HG02852 (cell line): ENCODE results near the gene NKAIN1.

Experiments used
- ATAC-seq: cut with Tn5 transposase; IDR thresholded peaks from one replicate; pipeline ENCODE4 v1.9.1; 2021; ENCODE audit warnings: mild to moderate bottlenecking, moderate library complexity; ENCODE audit not compliant: unreplicated experiment

NKAIN1 gene

GRCh38 chr1:31234123-31234708 is 5.5 kb downstream of the NKAIN1 start:
- no peak for ATAC-seq

- no peak for ATAC-seq
Observed at GRCh38 chr1:31232689-31233088, 7.0 kb downstream of the NKAIN1 start.

- no peak for ATAC-seq
Observed at GRCh38 chr1:31231802-31232201, 7.9 kb downstream of the NKAIN1 start.

GRCh38 chr1:31230378-31230777 is 9.3 kb downstream of the NKAIN1 start:
- no peak for ATAC-seq

GRCh38 chr1:31228986-31229385 is 10.7 kb downstream of the NKAIN1 start:
- no peak for ATAC-seq

GRCh38 chr1:31227891-31228568 is 11.7 kb downstream of the NKAIN1 start:
- no peak for ATAC-seq

- ATAC-seq, result no peak
Observed at GRCh38 chr1:31224068-31224467, 15.6 kb downstream of the NKAIN1 start.

- no peak for ATAC-seq
Observed at GRCh38 chr1:31222176-31222575, 17.5 kb downstream of the NKAIN1 start.

- ATAC-seq, result no peak
Observed at GRCh38 chr1:31221072-31221471, 18.6 kb downstream of the NKAIN1 start.

GRCh38 chr1:31219489-31219888 is 20.2 kb downstream of the NKAIN1 start:
- no peak for ATAC-seq

- ATAC-seq, result no peak
Observed at GRCh38 chr1:31218705-31219104, 21.0 kb downstream of the NKAIN1 start.

GRCh38 chr1:31216016-31216415 is 23.7 kb downstream of the NKAIN1 start:
- no peak for ATAC-seq

GRCh38 chr1:31215065-31215570 is 24.6 kb downstream of the NKAIN1 start:
- ATAC-seq, result no peak

- no peak for ATAC-seq
Observed at GRCh38 chr1:31214316-31215064, 25.2 kb downstream of the NKAIN1 start.

GRCh38 chr1:31208361-31208945 is 31.2 kb downstream of the NKAIN1 start:
- ATAC-seq, result no peak

GRCh38 chr1:31207569-31207968 is 32.1 kb downstream of the NKAIN1 start:
- no peak for ATAC-seq

GRCh38 chr1:31207046-31207445 is 32.6 kb downstream of the NKAIN1 start:
- ATAC-seq, result no peak

GRCh38 chr1:31203215-31203614 is 36.5 kb downstream of the NKAIN1 start:
- ATAC-seq, result no peak

- no peak for ATAC-seq
Observed at GRCh38 chr1:31201931-31202360, 37.7 kb downstream of the NKAIN1 start.

- ATAC-seq, result no peak
Observed at GRCh38 chr1:31199949-31200348, 39.7 kb downstream of the NKAIN1 start.

- no peak for ATAC-seq
Observed at GRCh38 chr1:31199236-31199790, 40.4 kb downstream of the NKAIN1 start.
